B cell (primary cell): Measurements from ENCODE around the gene GKAP1. TPM values are rescaled to one million over a fixed set of nuclear protein-coding genes. Genes with fewer than 3 reads are reported as not detected.

ENCODE experiments used
- ATAC-seq: fragments of 200-7000 bp; cut with Tn5 transposase; one replicate; pipeline ENCODE4 v1.10.0; 2021; ENCODE audit warnings: low read depth, mild to moderate bottlenecking, moderate number of reproducible peaks, moderate library complexity
- CTCF ChIA-PET: fragments of 350-600 bp; sonication (Branson Sonifier 250); formaldehyde crosslinking; loops from one replicate; lab custom pipeline; 2021; ENCODE audit warnings: antibody characterized with exemption, inconsistent platforms; lab: Charles Lee
- POLR2A ChIA-PET: fragments of 350-600 bp; sonication (Branson Sonifier 250); formaldehyde crosslinking; loops from one replicate; lab custom pipeline; 2021; ENCODE audit warnings: antibody characterized with exemption; lab: Charles Lee
- DNase-seq: peaks from one replicate; pipeline ENCODE4 v3.0.0; 2013
- H2AFZ ChIP-seq: 2 replicates; pipeline ENCODE4 v1.6.1; 2012; ENCODE audit warnings: mild to moderate bottlenecking, low read depth, low read length; ENCODE audit not compliant: insufficient read depth, poor library complexity, severe bottlenecking
- H3K27ac ChIP-seq, 2 donors: 1 replicate in 1 of 2; 2 replicates in 1 of 2; pipeline ENCODE4 v1.5.1; 2012 to 2013; ENCODE audit warnings: low read length in 2 of 2, mild to moderate bottlenecking in 2 of 2, moderate library complexity in 1 of 2
- H3K27me3 ChIP-seq, 4 experiments: fragments of 200-600 bp in 1 of 4; sonication (generic) in 1 of 4; replicated peaks in 1 of 4; 1 replicate in 2 of 4; 2 replicates in 2 of 4; pipeline versions ENCODE4 v1.6.1 to v1.7.0; 2013 to 2016; ENCODE audit warnings: low read length in 3 of 4, mild to moderate bottlenecking in 2 of 4, mixed read lengths in 1 of 4, moderate library complexity in 1 of 4; ENCODE audit not compliant: insufficient read depth in 4 of 4, control insufficient read depth in 3 of 4; ENCODE audit errors: control extremely low read depth in 1 of 4
- H3K36me3 ChIP-seq, 2 experiments: replicated peaks in 1 of 2; 1 replicate in 1 of 2; 2 replicates in 1 of 2; pipeline versions ENCODE4 v1.6.1 to v1.7.1; 2013; ENCODE audit warnings: low read length in 1 of 2; ENCODE audit not compliant: insufficient read depth in 2 of 2, control insufficient read depth in 1 of 2; ENCODE audit errors: control extremely low read depth in 1 of 2, extremely low read depth in 1 of 2
- H3K4me1 ChIP-seq, 2 donors: fragments of 200-600 bp in 1 of 2; sonication (generic) in 1 of 2; 1 replicate in 1 of 2; 2 replicates in 1 of 2; pipeline versions ENCODE4 v1.5.1 to v1.6.1; 2013 to 2017; ENCODE audit warnings: low read length in 2 of 2; ENCODE audit not compliant: control insufficient read depth in 2 of 2, insufficient read depth in 2 of 2
- H3K4me2 ChIP-seq: replicated peaks from 2 replicates; pipeline ENCODE3; 2012; ENCODE audit warnings: mild to moderate bottlenecking, low read depth, low read length; ENCODE audit not compliant: poor library complexity, severe bottlenecking
- H3K4me3 ChIP-seq, 5 experiments: fragments of 200-600 bp in 1 of 5; sonication (generic) in 1 of 5; 1 replicate in 3 of 5; 2 replicates in 2 of 5; pipeline versions ENCODE4 v1.5.1 to v1.7.0; 2011 to 2016; ENCODE audit warnings: low read length in 4 of 5, mild to moderate bottlenecking in 4 of 5, low read depth in 2 of 5, control low read depth in 1 of 5, moderate library complexity in 1 of 5; ENCODE audit not compliant: insufficient read depth in 1 of 5; ENCODE audit errors: control extremely low read depth in 1 of 5, extremely low read depth in 1 of 5
- H3K79me2 ChIP-seq: fragments of 200-600 bp; sonication (generic); one replicate; pipeline ENCODE4 v1.6.0; 2016; ENCODE audit warnings: low read length; ENCODE audit not compliant: control insufficient read depth, insufficient read depth
- H3K9ac ChIP-seq: fragments of 200-600 bp; sonication (generic); 2 replicates; pipeline ENCODE4 v1.6.1; 2017; ENCODE audit warnings: mild to moderate bottlenecking, low read length, moderate library complexity
- H3K9me3 ChIP-seq, 3 donors: one replicate each; pipeline versions ENCODE4 v1.6.1 to v1.7.1; 2013; ENCODE audit warnings: low read length in 2 of 3; ENCODE audit not compliant: control insufficient read depth in 2 of 3, insufficient read depth in 1 of 3; ENCODE audit errors: control extremely low read depth in 1 of 3
- H4K20me1 ChIP-seq: 2 replicates; pipeline ENCODE4 v1.6.0; 2012; ENCODE audit warnings: mild to moderate bottlenecking, low read length; ENCODE audit not compliant: insufficient read depth, control insufficient read depth, poor library complexity, severe bottlenecking
- H3K27ac Mint-ChIP-seq: one replicate; pipeline ENCODE4 v1.8.0; 2021; ENCODE audit warnings: mixed read lengths
- H3K27me3 Mint-ChIP-seq: one replicate; pipeline ENCODE4 v1.8.0; 2021; ENCODE audit warnings: mixed read lengths
- H3K4me1 Mint-ChIP-seq: one replicate; pipeline ENCODE4 v1.8.0; 2021; ENCODE audit warnings: mixed read lengths
- H3K4me3 Mint-ChIP-seq: one replicate; pipeline ENCODE4 v1.8.0; 2021; ENCODE audit warnings: mixed read lengths
- H3K9me3 Mint-ChIP-seq: one replicate; pipeline ENCODE4 v1.8.0; 2022; ENCODE audit warnings: mixed read lengths; ENCODE audit not compliant: insufficient read depth
- CTCF ChIP-seq: fragments of 200-600 bp; IDR thresholded peaks from one replicate; pipeline ENCODE4 v1.8.0; 2022; ENCODE audit warnings: antibody characterized with exemption, mild to moderate bottlenecking
- EZH2 ChIP-seq: IDR thresholded peaks from 2 replicates; pipeline ENCODE4 v1.6.1; 2012; ENCODE audit warnings: borderline replicate concordance, low read depth, mild to moderate bottlenecking, moderate library complexity, low read length; ENCODE audit not compliant: insufficient read depth, poor library complexity, severe bottlenecking
- WGBS: methylation state at CpG from one replicate; pipeline ENCODE4 v1.1.5; 2013; ENCODE audit warnings: missing lambda C conversion rate; ENCODE audit not compliant: insufficient coverage; 5-methylcytosine and 5-hydroxymethylcytosine counted together
- intact Hi-C: fragments of 100-400 bp; cut with micrococcal nuclease; formaldehyde crosslinking; loops from one replicate; pipeline ENCODE4 v1.10.0; 2022
- polyA plus RNA-seq: library from polyadenylated mRNA; depleted of rRNA; stranded (reverse); fragments of >200 nt; gene quantifications from 2 replicates; pipeline ENCODE4 v1.2.3, GENCODE V29; 2012
- total RNA-seq, 2 donors: library from RNA; stranded (reverse); fragments of 120-200 nt in 1 of 2; gene quantifications; 1 replicate in 1 of 2; 2 replicates in 1 of 2; pipeline versions ENCODE4 v1.2.3 to v1.2.4, GENCODE V29; 2013 to 2022

GKAP1 gene
- total and polyA plus RNA-seq, 2 donors (not counting 1 experiment from before 2014, with no cell fraction given), result 2.7 to 23.1 TPM

GRCh38 chr9:83691492-83691891 is 126.1 kb downstream of the GKAP1 start:
- 100% methylated on average over 1 of the region's 3 CpGs for WGBS
- CTCF ChIA-PET, result no interaction called here
- Histone ChIP-seq H3K4me1 (peaks cover 19 to 45% of the 10 kb centered on the region in 2 donors), H3K4me2 (no peak overlapping the region), H2AFZ (no peak overlapping the region), H4K20me1 (peaks cover 93% of the 10 kb centered on the region), H3K9ac (no peak overlapping the region), H3K27ac (no peak overlapping the region), H3K27me3 (no peaks in the 10 kb centered on the region), H3K36me3 (no peaks in the 10 kb centered on the region), H3K9me3 (no peaks in the 10 kb centered on the region), H3K79me2 (peaks cover 100% of the 10 kb centered on the region), H3K4me3 (no peak overlapping the region)
- Mint-ChIP-seq H3K9me3 (no peaks in the 10 kb centered on the region), H3K4me3 (no peak overlapping the region), H3K4me1 (peaks cover 78% of the 10 kb centered on the region), H3K27ac (no peak overlapping the region), H3K27me3 (no peaks in the 10 kb centered on the region)
- intact Hi-C loops, result loop anchor here (5.0 kb wide), 1 partner anchor 34 kb away; no protein-coding TSS in a partner anchor
- no peak for TF ChIP-seq CTCF
- TF ChIP-seq EZH2, result no peak
- ATAC-seq (no peak), DNase-seq (no peak)
- POLR2A ChIA-PET, result no interaction called here

Other genes with a start within 250 kb of the GKAP1 start
- 11.2 and 11.6 TPM in 2 replicates for gene IDNK, start 194.6 kb downstream of the GKAP1 start, total RNA-seq
- 9.3 and 11.4 TPM in 2 replicates for gene IDNK, start 194.6 kb downstream of the GKAP1 start, polyA plus RNA-seq
- gene UBQLN1, start 109.8 kb downstream of the GKAP1 start, total RNA-seq, result 101 and 108 TPM in 2 replicates
- 49.8 and 81.6 TPM in 2 replicates for gene UBQLN1, start 109.8 kb downstream of the GKAP1 start, polyA plus RNA-seq
- 10.0 and 10.7 TPM in 2 replicates for gene KIF27, start 103.7 kb upstream of the GKAP1 start, total RNA-seq
- 0.76 and 1.8 TPM in 2 replicates for gene KIF27, start 103.7 kb upstream of the GKAP1 start, polyA plus RNA-seq
- gene HNRNPK, start 162.4 kb upstream of the GKAP1 start, total RNA-seq, result 517 and 524 TPM in 2 replicates
- 210 and 379 TPM in 2 replicates for gene HNRNPK, start 162.4 kb upstream of the GKAP1 start, polyA plus RNA-seq
- 8.6 and 8.9 TPM in 2 replicates for gene RMI1, start 163.0 kb upstream of the GKAP1 start, total RNA-seq
- gene RMI1, start 163.0 kb upstream of the GKAP1 start, polyA plus RNA-seq, result 1.2 and 2.0 TPM in 2 replicates